Mesenchymal stem cell (in vitro differentiated cells and primary cell): ENCODE measurements around the gene HDAC4.

ENCODE experiments used
- DNase-seq: peaks from one replicate; pipeline ENCODE4 v3.0.0-alpha.2; 2013
- H2AFZ ChIP-seq: one replicate; pipeline ENCODE4 v1.6.1; 2013; ENCODE audit warnings: low read depth, mild to moderate bottlenecking, control low read depth, inconsistent platforms, low read length, moderate library complexity
- H2AK5ac ChIP-seq: 2 replicates; pipeline ENCODE4 v1.6.1; 2013; ENCODE audit warnings: low read length, moderate library complexity, mild to moderate bottlenecking, inconsistent platforms; ENCODE audit not compliant: severe bottlenecking
- H2BK120ac ChIP-seq: one replicate; pipeline ENCODE4 v1.6.1; 2013; ENCODE audit warnings: low read depth, mild to moderate bottlenecking, inconsistent platforms, low read length, moderate library complexity
- H2BK12ac ChIP-seq, 2 experiments: one replicate each; pipeline ENCODE4 v1.6.1; 2013; ENCODE audit warnings: inconsistent platforms in 2 of 2, low read length in 2 of 2, mild to moderate bottlenecking in 2 of 2, moderate library complexity in 2 of 2, control low read depth in 1 of 2
- H2BK15ac ChIP-seq: one replicate; pipeline ENCODE4 v1.6.1; 2013; ENCODE audit warnings: mild to moderate bottlenecking, low read depth, inconsistent platforms; ENCODE audit not compliant: poor library complexity, severe bottlenecking
- H2BK5ac ChIP-seq: 2 replicates; pipeline ENCODE4 v1.6.1; 2013; ENCODE audit warnings: low read depth, mild to moderate bottlenecking, low read length, control low read depth, inconsistent platforms; ENCODE audit not compliant: poor library complexity, severe bottlenecking
- H3K14ac ChIP-seq, 2 experiments: one replicate each; pipeline ENCODE4 v1.6.1; 2013; ENCODE audit warnings: inconsistent platforms in 2 of 2, low read length in 2 of 2, control low read depth in 1 of 2, mild to moderate bottlenecking in 1 of 2, moderate library complexity in 1 of 2
- H3K18ac ChIP-seq, 2 experiments: one replicate each; pipeline ENCODE4 v1.6.1; 2013; ENCODE audit warnings: inconsistent platforms in 2 of 2, low read length in 2 of 2, control low read depth in 1 of 2, low read depth in 1 of 2, mild to moderate bottlenecking in 1 of 2
- H3K23ac ChIP-seq, 2 experiments: one replicate each; pipeline ENCODE4 v1.6.1; 2013; ENCODE audit warnings: inconsistent platforms in 2 of 2, low read length in 2 of 2, mild to moderate bottlenecking in 2 of 2, moderate library complexity in 2 of 2, control low read depth in 1 of 2
- H3K27ac ChIP-seq: 2 replicates; pipeline ENCODE4 v1.5.1; 2013; ENCODE audit warnings: mild to moderate bottlenecking, moderate library complexity, low read length, control low read depth, inconsistent platforms; ENCODE audit not compliant: poor library complexity, severe bottlenecking
- H3K27me3 ChIP-seq, 2 experiments: 2 replicates each; pipeline versions ENCODE4 v1.6.1 to v1.7.0; 2013; ENCODE audit warnings: low read length in 2 of 2, mild to moderate bottlenecking in 2 of 2, moderate library complexity in 2 of 2, control low read depth in 1 of 2, inconsistent platforms in 1 of 2; ENCODE audit not compliant: control insufficient read depth in 1 of 2, insufficient read depth in 1 of 2
- H3K36me3 ChIP-seq, 2 experiments: 2 replicates each; pipeline versions ENCODE4 v1.6.1 to v1.7.0; 2013; ENCODE audit warnings: low read length in 2 of 2, control low read depth in 1 of 2, inconsistent platforms in 1 of 2, low read depth in 1 of 2, mild to moderate bottlenecking in 1 of 2; ENCODE audit not compliant: insufficient read depth in 2 of 2, control insufficient read depth in 1 of 2
- H3K4ac ChIP-seq, 2 experiments: one replicate each; pipeline ENCODE4 v1.6.1; 2013; ENCODE audit warnings: inconsistent platforms in 2 of 2, low read length in 2 of 2, mild to moderate bottlenecking in 2 of 2, moderate library complexity in 2 of 2, control low read depth in 1 of 2, low read depth in 1 of 2
- H3K4me1 ChIP-seq: 2 replicates; pipeline ENCODE4 v1.6.1; 2013; ENCODE audit warnings: low read depth, low read length, control low read depth; ENCODE audit not compliant: control insufficient read depth, insufficient read depth
- H3K4me2 ChIP-seq: 2 replicates; pipeline ENCODE4 v1.6.1; 2013; ENCODE audit warnings: low read length, mild to moderate bottlenecking, inconsistent platforms; ENCODE audit not compliant: poor library complexity, severe bottlenecking
- H3K4me3 ChIP-seq, 2 experiments: 2 replicates each; pipeline versions ENCODE4 v1.5.1 to v1.7.0; 2013; ENCODE audit warnings: low read length in 2 of 2, mild to moderate bottlenecking in 2 of 2, control low read depth in 1 of 2, low read depth in 1 of 2; ENCODE audit not compliant: insufficient read depth in 1 of 2
- H3K79me1 ChIP-seq: replicated peaks from 2 replicates; pipeline ENCODE4 v1.6.1; 2013; ENCODE audit warnings: mild to moderate bottlenecking, control low read depth, low read length, inconsistent platforms; ENCODE audit not compliant: poor library complexity, severe bottlenecking
- H3K9ac ChIP-seq: 2 replicates; pipeline ENCODE4 v1.7.0; 2013; ENCODE audit warnings: mild to moderate bottlenecking, low read length, moderate library complexity
- H3K9me3 ChIP-seq: 2 replicates; pipeline ENCODE4 v1.7.0; 2013; ENCODE audit warnings: mild to moderate bottlenecking, low read length; ENCODE audit not compliant: control insufficient read depth
- H4K8ac ChIP-seq: one replicate; pipeline ENCODE4 v1.6.1; 2013; ENCODE audit warnings: inconsistent platforms, mild to moderate bottlenecking, low read length, moderate library complexity
- H4K91ac ChIP-seq: one replicate; pipeline ENCODE4 v1.6.1; 2013; ENCODE audit warnings: mild to moderate bottlenecking, low read length, inconsistent platforms
- WGBS: methylation state at CpG from one replicate; pipeline ENCODE4 v1.1.7; 2013; ENCODE audit warnings: mixed read lengths; 5-methylcytosine and 5-hydroxymethylcytosine counted together

The HDAC4 gene

DNA sequence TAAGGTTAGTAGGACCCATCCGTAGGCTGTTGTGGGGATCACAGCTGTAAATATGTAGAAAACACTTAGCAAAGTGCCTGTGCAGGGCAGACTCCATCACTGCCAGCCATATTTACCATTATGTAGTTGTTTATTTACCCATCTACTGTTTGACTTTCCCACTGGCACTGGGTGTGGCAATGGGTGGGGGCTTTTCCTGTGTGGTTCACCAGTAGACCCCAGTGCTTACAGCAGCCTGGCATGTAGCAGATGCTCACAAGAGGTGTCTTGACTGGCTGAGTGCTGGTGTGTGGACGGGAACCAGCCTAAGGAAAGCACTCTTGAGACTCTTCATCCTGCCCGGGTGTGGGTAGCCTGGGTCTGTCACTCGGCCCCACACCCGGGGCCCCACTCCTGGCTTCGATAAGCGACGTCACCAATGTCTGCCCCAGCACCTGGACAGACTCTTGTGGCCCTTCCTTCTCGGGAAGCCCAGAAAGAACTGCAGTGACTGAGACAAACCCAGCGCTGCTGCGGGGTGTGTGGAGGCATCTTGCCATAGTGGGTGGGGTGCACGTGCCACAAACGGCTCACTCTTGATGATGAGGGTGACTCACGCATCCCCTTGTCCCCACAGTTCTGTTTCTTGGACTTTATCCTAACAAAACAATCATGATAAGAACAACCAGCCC, 78.3 kb downstream of the HDAC4 start:
- no peak overlapping the region for H3K23ac ChIP-seq
- H2AFZ ChIP-seq = no peak overlapping the region
- no peak overlapping the region for H3K4ac ChIP-seq
- no peaks in the 10 kb centered on the region for H3K9me3 ChIP-seq
- no peak for DNase-seq
- 88% methylated on average over 13 of the region's 14 CpGs for WGBS
- H3K4me3 ChIP-seq = no peak overlapping the region
- H3K9ac ChIP-seq = no peak overlapping the region
- no peak overlapping the region for H2BK12ac ChIP-seq
- H4K8ac ChIP-seq = no peak overlapping the region
- peak overlapping the region; percentile 25 for H2BK5ac ChIP-seq
- peaks cover 16% of the 10 kb centered on the region for H3K4me1 ChIP-seq
- no peaks in the 10 kb centered on the region for H3K27me3 ChIP-seq
- peaks cover 46% of the 10 kb centered on the region for H3K79me1 ChIP-seq
- H4K91ac ChIP-seq = no peak overlapping the region
- no peak overlapping the region for H2BK120ac ChIP-seq
- H2BK15ac ChIP-seq = no peak overlapping the region
- no peak overlapping the region for H2AK5ac ChIP-seq
- no peak overlapping the region for H3K4me2 ChIP-seq
- no peak overlapping the region for H3K27ac ChIP-seq
- H3K14ac ChIP-seq = no peak overlapping the region
- no peak overlapping the region for H3K18ac ChIP-seq
- peaks cover 0 to 7% of the 10 kb centered on the region in 2 experiments for H3K36me3 ChIP-seq

GRCh38 chr2:239321596-239322415, 79.0 kb downstream of the HDAC4 start:
- Histone ChIP-seq H2BK5ac (no peak overlapping the region), H2BK120ac (no peak overlapping the region), H3K4me3 (no peak overlapping the region), H4K8ac (no peak overlapping the region), H3K27me3 (no peaks in the 10 kb centered on the region), H3K18ac (no peak overlapping the region), H2BK15ac (no peak overlapping the region), H3K4me2 (no peak overlapping the region), H3K36me3 (peaks cover 0 to 9% of the 10 kb centered on the region in 2 experiments), H2AK5ac (no peak overlapping the region), H3K23ac (no peak overlapping the region), H2BK12ac (no peak overlapping the region), H3K79me1 (peaks cover 45% of the 10 kb centered on the region), H3K9me3 (no peaks in the 10 kb centered on the region), H2AFZ (no peak overlapping the region), H3K14ac (no peak overlapping the region), H4K91ac (no peak overlapping the region), H3K4me1 (peaks cover 10% of the 10 kb centered on the region), H3K27ac (no peak overlapping the region), H3K9ac (no peak overlapping the region), H3K4ac (no peak overlapping the region)
- 99% methylated on average over 9 of the region's 9 CpGs for WGBS
- no peak for DNase-seq

GRCh38 chr2:239318790-239319661, 81.8 kb downstream of the HDAC4 start:
- no peak overlapping the region for H2BK5ac ChIP-seq

More at GRCh38 chr2:239318790-239319661, 81.8 kb downstream of the HDAC4 start:
- no peak overlapping the region for H2BK12ac ChIP-seq
- H3K36me3 ChIP-seq = peaks cover 0 to 14% of the 10 kb centered on the region in 2 experiments
- peak overlapping the region; percentile 7 for H4K91ac ChIP-seq
- no peak overlapping the region for H2BK120ac ChIP-seq
- no peak overlapping the region for H4K8ac ChIP-seq
- H2BK15ac ChIP-seq = peak overlapping the region; percentile 67
- no peak overlapping the region for H3K27ac ChIP-seq
- peaks cover 9% of the 10 kb centered on the region for H3K9me3 ChIP-seq
- no peak for DNase-seq
- peaks cover 10% of the 10 kb centered on the region for H3K4me1 ChIP-seq
- 88% methylated on average over 18 of the region's 20 CpGs for WGBS
- H3K4me2 ChIP-seq = peak overlapping the region; percentile 64
- no peak overlapping the region for H3K23ac ChIP-seq
- H3K14ac ChIP-seq = no peak overlapping the region
- H2AFZ ChIP-seq = no peak overlapping the region
- no peak overlapping the region for H3K18ac ChIP-seq
- peak overlapping the region; percentile 30 to 78 for H3K4me3 ChIP-seq
- peaks cover 50% of the 10 kb centered on the region for H3K79me1 ChIP-seq
- no peak overlapping the region for H3K4ac ChIP-seq
- no peaks in the 10 kb centered on the region for H3K27me3 ChIP-seq
- no peak overlapping the region for H2AK5ac ChIP-seq
- H3K9ac ChIP-seq = peak overlapping the region; percentile 88
